ENCODE results near the gene SCD5. TPM values are rescaled to one million over a fixed set of nuclear protein-coding genes. Genes with fewer than 3 reads are reported as not detected.

SCD5 gene
- total RNA-seq, 1 donor from 2014 or later, result 17.9 TPM

GRCh38 chr4:82606622-82607021, 192.0 kb downstream of the SCD5 start:
- H3K27me3 ChIP-seq (ENCODE audit: control insufficient read depth, insufficient read depth, low read length), result no peaks in the 10 kb centered on the region
- H3K36me3 ChIP-seq (ENCODE audit: control insufficient read depth, insufficient read depth, low read length), result no peaks in the 10 kb centered on the region
- DNase-seq (ENCODE audit: low read depth), result no peak
- H3K4me3 ChIP-seq (ENCODE audit: low read depth, low read length), result no peak overlapping the region
- TF ChIP-seq, protein P1, sequence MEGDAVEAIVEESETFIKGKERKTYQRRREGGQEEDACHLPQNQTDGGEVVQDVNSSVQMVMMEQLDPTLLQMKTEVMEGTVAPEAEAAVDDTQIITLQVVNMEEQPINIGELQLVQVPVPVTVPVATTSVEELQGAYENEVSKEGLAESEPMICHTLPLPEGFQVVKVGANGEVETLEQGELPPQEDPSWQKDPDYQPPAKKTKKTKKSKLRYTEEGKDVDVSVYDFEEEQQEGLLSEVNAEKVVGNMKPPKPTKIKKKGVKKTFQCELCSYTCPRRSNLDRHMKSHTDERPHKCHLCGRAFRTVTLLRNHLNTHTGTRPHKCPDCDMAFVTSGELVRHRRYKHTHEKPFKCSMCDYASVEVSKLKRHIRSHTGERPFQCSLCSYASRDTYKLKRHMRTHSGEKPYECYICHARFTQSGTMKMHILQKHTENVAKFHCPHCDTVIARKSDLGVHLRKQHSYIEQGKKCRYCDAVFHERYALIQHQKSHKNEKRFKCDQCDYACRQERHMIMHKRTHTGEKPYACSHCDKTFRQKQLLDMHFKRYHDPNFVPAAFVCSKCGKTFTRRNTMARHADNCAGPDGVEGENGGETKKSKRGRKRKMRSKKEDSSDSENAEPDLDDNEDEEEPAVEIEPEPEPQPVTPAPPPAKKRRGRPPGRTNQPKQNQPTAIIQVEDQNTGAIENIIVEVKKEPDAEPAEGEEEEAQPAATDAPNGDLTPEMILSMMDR (IDR thresholded peaks at IDR 0.05; ENCODE audit: insufficient read depth, low read length, poor library complexity, severe bottlenecking), result no peak

DNA sequence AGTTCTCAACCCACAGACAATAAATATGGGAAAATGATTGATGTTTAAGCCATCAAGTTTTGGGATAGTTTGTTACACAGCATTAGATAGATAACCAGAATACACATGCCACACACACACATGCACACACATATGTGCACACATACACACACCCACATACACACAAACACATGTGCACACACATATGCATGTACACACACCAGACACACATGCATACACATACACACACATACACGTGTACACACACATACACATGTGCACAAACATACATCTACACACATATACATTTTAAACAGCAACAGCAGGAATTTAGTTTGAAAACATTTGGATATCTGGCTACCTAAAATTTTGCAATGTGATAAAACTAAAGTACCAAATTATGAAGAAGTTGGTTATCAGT, 194.1 kb downstream of the SCD5 start:
- Histone ChIP-seq H3K36me3 (ENCODE audit: control insufficient read depth, insufficient read depth, low read length) (no peaks in the 10 kb centered on the region), H3K4me3 (ENCODE audit: low read depth, low read length) (no peak overlapping the region), H3K27me3 (ENCODE audit: control insufficient read depth, insufficient read depth, low read length) (no peaks in the 10 kb centered on the region)
- no peak for DNase-seq (ENCODE audit: low read depth)
- TF ChIP-seq, protein P1 (IDR thresholded peaks at IDR 0.05; ENCODE audit: insufficient read depth, low read length, poor library complexity, severe bottlenecking), result no peak

GRCh38 chr4:82601242-82602015, 197.2 kb downstream of the SCD5 start:
- no peaks in the 10 kb centered on the region for H3K27me3 ChIP-seq (ENCODE audit: control insufficient read depth, insufficient read depth, low read length)
- H3K36me3 ChIP-seq (ENCODE audit: control insufficient read depth, insufficient read depth, low read length), result no peaks in the 10 kb centered on the region
- TF ChIP-seq, protein P1 (IDR thresholded peaks at IDR 0.05; ENCODE audit: insufficient read depth, low read length, poor library complexity, severe bottlenecking), result no peak
- no peak overlapping the region for H3K4me3 ChIP-seq (ENCODE audit: low read depth, low read length)
- no peak for DNase-seq (ENCODE audit: low read depth)

DNA sequence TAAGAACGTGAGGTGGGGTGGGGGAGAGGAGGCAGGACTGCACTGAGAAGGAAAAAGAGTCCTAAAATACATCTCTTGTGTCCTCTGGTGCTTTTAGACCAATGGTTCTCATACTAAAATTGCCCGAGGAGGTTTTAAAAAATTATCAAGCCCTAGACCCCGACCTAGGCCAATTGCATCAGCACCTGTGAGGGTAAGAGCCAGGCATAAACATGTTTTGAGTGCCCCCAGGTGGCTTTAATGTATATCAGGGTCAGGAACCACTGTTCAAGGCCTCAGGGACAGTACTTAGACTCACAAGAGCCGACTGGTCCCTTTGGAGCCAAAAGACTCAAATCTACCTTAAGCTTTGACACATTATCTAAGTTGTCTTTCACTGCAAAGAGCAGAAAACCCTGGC, 199.3 kb downstream of the SCD5 start:
- DNase-seq (ENCODE audit: low read depth), result no peak
- TF ChIP-seq, protein P1 (IDR thresholded peaks at IDR 0.05; ENCODE audit: insufficient read depth, low read length, poor library complexity, severe bottlenecking), result no peak
- no peaks in the 10 kb centered on the region for H3K36me3 ChIP-seq (ENCODE audit: control insufficient read depth, insufficient read depth, low read length)
- H3K27me3 ChIP-seq (ENCODE audit: control insufficient read depth, insufficient read depth, low read length), result no peaks in the 10 kb centered on the region
- H3K4me3 ChIP-seq (ENCODE audit: low read depth, low read length), result no peak overlapping the region

DNA sequence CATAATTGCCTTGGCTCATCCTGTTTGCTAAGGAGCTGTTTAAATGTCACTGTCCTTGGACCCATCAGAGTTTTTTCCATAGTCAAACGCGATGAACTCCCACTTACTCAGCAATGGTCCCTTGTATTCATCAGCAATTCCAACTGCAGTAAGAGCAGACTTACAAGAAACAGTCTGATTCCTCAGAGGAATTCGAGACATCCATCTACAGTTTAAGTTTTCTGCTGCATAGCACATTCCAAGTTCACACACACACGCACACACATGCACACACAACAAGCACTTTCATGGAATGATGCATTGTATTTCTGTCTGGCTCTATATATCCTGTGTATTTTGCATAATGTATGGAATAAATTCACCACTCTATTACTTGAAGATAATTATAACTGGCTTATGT, 204.1 kb downstream of the SCD5 start:
- peak; percentile 23 for DNase-seq (ENCODE audit: low read depth)
- Histone ChIP-seq H3K4me3 (ENCODE audit: low read depth, low read length) (no peak overlapping the region), H3K27me3 (ENCODE audit: control insufficient read depth, insufficient read depth, low read length) (no peaks in the 10 kb centered on the region), H3K36me3 (ENCODE audit: control insufficient read depth, insufficient read depth, low read length) (no peaks in the 10 kb centered on the region)
- TF ChIP-seq, protein P1 (IDR thresholded peaks at IDR 0.05; ENCODE audit: insufficient read depth, low read length, poor library complexity, severe bottlenecking), result no peak

- Histone ChIP-seq H3K27me3 (ENCODE audit: control insufficient read depth, insufficient read depth, low read length) (no peaks in the 10 kb centered on the region), H3K36me3 (ENCODE audit: control insufficient read depth, insufficient read depth, low read length) (no peaks in the 10 kb centered on the region), H3K4me3 (ENCODE audit: low read depth, low read length) (no peak overlapping the region)
- no peak for DNase-seq (ENCODE audit: low read depth)
- TF ChIP-seq, protein P1 (IDR thresholded peaks at IDR 0.05; ENCODE audit: insufficient read depth, low read length, poor library complexity, severe bottlenecking), result no peak
These were observed 205.2 kb downstream of the SCD5 start for GRCh38 chr4:82593411-82593810.

All from kidney epithelial cell (primary cell).